SK-N-SH treated with all-trans-retinoic acid at 6 μM for 48 hours (cell line): ENCODE data around the gene IDUA.

Experiments used
- TF ChIP-seq, protein P1 (sequence below): fragments of 250-450 bp; sonication (Bioruptor Pico); IDR thresholded peaks from 2 replicates; pipeline ENCODE4 v1.8.0; 2020; ENCODE audit warnings: mild to moderate bottlenecking, moderate library complexity, borderline replicate concordance
- TF ChIP-seq, protein P2 (sequence below): fragments of 250-450 bp; sonication (Bioruptor Pico); IDR thresholded peaks from 2 replicates; pipeline ENCODE4 v1.5.1; 2020; ENCODE audit warnings: low read depth, mild to moderate bottlenecking, moderate library complexity

DNA sequence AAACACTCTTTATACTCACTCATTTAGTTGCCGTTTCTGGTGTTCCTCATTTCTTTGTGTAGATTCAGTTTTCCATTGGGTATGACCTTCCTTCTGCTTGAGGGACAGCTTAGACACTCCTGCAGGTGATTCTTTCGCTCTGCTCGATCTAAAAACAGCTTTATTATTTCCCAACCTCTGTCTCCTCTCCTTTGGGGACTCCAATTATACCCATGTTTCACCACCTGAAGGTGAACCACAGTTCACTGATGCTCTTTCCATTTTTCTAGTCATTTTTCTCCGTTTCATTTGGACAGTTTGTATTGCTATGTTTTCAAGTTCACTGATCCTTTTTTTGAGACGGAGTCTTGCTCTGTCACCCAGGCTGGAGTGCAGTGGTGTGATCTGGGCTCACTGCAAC is 20.0 kb downstream of the IDUA start:
- TF ChIP-seq, protein P1, sequence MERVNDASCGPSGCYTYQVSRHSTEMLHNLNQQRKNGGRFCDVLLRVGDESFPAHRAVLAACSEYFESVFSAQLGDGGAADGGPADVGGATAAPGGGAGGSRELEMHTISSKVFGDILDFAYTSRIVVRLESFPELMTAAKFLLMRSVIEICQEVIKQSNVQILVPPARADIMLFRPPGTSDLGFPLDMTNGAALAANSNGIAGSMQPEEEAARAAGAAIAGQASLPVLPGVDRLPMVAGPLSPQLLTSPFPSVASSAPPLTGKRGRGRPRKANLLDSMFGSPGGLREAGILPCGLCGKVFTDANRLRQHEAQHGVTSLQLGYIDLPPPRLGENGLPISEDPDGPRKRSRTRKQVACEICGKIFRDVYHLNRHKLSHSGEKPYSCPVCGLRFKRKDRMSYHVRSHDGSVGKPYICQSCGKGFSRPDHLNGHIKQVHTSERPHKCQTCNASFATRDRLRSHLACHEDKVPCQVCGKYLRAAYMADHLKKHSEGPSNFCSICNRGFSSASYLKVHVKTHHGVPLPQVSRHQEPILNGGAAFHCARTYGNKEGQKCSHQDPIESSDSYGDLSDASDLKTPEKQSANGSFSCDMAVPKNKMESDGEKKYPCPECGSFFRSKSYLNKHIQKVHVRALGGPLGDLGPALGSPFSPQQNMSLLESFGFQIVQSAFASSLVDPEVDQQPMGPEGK (CRISPR knock-in tag) = no peak
- TF ChIP-seq, protein P2, sequence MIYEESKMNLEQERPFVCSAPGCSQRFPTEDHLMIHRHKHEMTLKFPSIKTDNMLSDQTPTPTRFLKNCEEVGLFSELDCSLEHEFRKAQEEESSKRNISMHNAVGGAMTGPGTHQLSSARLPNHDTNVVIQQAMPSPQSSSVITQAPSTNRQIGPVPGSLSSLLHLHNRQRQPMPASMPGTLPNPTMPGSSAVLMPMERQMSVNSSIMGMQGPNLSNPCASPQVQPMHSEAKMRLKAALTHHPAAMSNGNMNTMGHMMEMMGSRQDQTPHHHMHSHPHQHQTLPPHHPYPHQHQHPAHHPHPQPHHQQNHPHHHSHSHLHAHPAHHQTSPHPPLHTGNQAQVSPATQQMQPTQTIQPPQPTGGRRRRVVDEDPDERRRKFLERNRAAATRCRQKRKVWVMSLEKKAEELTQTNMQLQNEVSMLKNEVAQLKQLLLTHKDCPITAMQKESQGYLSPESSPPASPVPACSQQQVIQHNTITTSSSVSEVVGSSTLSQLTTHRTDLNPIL (CRISPR knock-in tag) = no peak
